Measurements from ENCODE around the gene NDUFAF2.

NDUFAF2 gene

GRCh38 chr5:60929024-60929423 lies 16.0 kb upstream of the NDUFAF2 start:
- H4K20me1 ChIP-seq (ENCODE audit: low read depth, low read length): no peaks in the 10 kb centered on the region
- H3K9ac ChIP-seq (ENCODE audit: low read length): no peak overlapping the region
- no peak overlapping the region for H3K27ac ChIP-seq (ENCODE audit: low read depth, low read length)
- H3K9me3 ChIP-seq (ENCODE audit: insufficient read depth, low read length): no peaks in the 10 kb centered on the region
- no peak overlapping the region for H3K4me2 ChIP-seq (ENCODE audit: low read depth, low read length, poor library complexity, severe bottlenecking)
- TF ChIP-seq CTCF (IDR thresholded peaks at IDR 0.05; ENCODE audit: insufficient read depth, low read length, poor library complexity, severe bottlenecking) (peak; percentile 17), EZH2phosphoT487 (conservative IDR thresholded peaks at IDR 0.05; ENCODE audit: low read length) (no peak)
- H3K9me2 ChIP-seq (replicated peaks; ENCODE audit: insufficient read depth, low read length): no peaks in the 10 kb centered on the region
- no peak overlapping the region for H3K4me3 ChIP-seq (ENCODE audit: insufficient read depth, low read length, poor library complexity, severe bottlenecking)
- peaks cover 21% of the 10 kb centered on the region; the same call in 1 of the 2 replicates for H3K36me3 ChIP-seq (ENCODE audit: low read length)
- H2AFZ ChIP-seq (ENCODE audit: low read depth, low read length, severe bottlenecking): no peak overlapping the region
- no peaks in the 10 kb centered on the region for H3K79me2 ChIP-seq (ENCODE audit: insufficient read depth, low read length)
- H3K27me3 ChIP-seq (ENCODE audit: low read length): no peaks in the 10 kb centered on the region
- no peaks in the 10 kb centered on the region for H3F3A ChIP-seq (ENCODE audit: insufficient read depth)

GRCh38 chr5:60943624-60944023 lies 1.4 kb upstream of the NDUFAF2 start:
- Histone ChIP-seq H3K27me3 (ENCODE audit: low read length) (no peaks in the 10 kb centered on the region), H3K4me3 (ENCODE audit: insufficient read depth, low read length, poor library complexity, severe bottlenecking) (peak overlapping the region; percentile 74), H4K20me1 (ENCODE audit: low read depth, low read length) (no peaks in the 10 kb centered on the region), H3K4me2 (ENCODE audit: low read depth, low read length, poor library complexity, severe bottlenecking) (peak overlapping the region; percentile 91), H3K9ac (ENCODE audit: low read length) (no peak overlapping the region; the same call in 1 of the 2 replicates), H2AFZ (ENCODE audit: low read depth, low read length, severe bottlenecking) (no peak overlapping the region), H3F3A (ENCODE audit: insufficient read depth) (no peaks in the 10 kb centered on the region), H3K27ac (ENCODE audit: low read depth, low read length) (no peak overlapping the region), H3K36me3 (ENCODE audit: low read length) (no peaks in the 10 kb centered on the region), H3K79me2 (ENCODE audit: insufficient read depth, low read length) (peaks cover 72% of the 10 kb centered on the region), H3K9me3 (ENCODE audit: insufficient read depth, low read length) (no peaks in the 10 kb centered on the region), H3K9me2 (replicated peaks; ENCODE audit: insufficient read depth, low read length) (no peaks in the 10 kb centered on the region)
- TF ChIP-seq CTCF (IDR thresholded peaks at IDR 0.05; ENCODE audit: insufficient read depth, low read length, poor library complexity, severe bottlenecking): no peak
- no peak for TF ChIP-seq EZH2phosphoT487 (conservative IDR thresholded peaks at IDR 0.05; ENCODE audit: low read length)

- TF ChIP-seq CTCF (IDR thresholded peaks at IDR 0.05; ENCODE audit: insufficient read depth, low read length, poor library complexity, severe bottlenecking) (no peak), EZH2phosphoT487 (conservative IDR thresholded peaks at IDR 0.05; ENCODE audit: low read length) (no peak)
- Histone ChIP-seq H3K27ac (ENCODE audit: low read depth, low read length) (peak overlapping the region; percentile 27), H3K27me3 (ENCODE audit: low read length) (no peaks in the 10 kb centered on the region)
These were observed 795 bp downstream of the NDUFAF2 start for GRCh38 chr5:60945813-60946187.

More at GRCh38 chr5:60945813-60946187, 795 bp downstream of the NDUFAF2 start:
- Histone ChIP-seq H3K9me2 (replicated peaks; ENCODE audit: insufficient read depth, low read length) (no peaks in the 10 kb centered on the region), H3K79me2 (ENCODE audit: insufficient read depth, low read length) (peaks cover 72% of the 10 kb centered on the region), H3K4me3 (ENCODE audit: insufficient read depth, low read length, poor library complexity, severe bottlenecking) (peak overlapping the region; percentile 89), H2AFZ (ENCODE audit: low read depth, low read length, severe bottlenecking) (peak overlapping the region; percentile 46), H3K9me3 (ENCODE audit: insufficient read depth, low read length) (no peaks in the 10 kb centered on the region), H3F3A (ENCODE audit: insufficient read depth) (no peaks in the 10 kb centered on the region; the same call in 1 of the 2 replicates), H3K36me3 (ENCODE audit: low read length) (no peaks in the 10 kb centered on the region), H3K4me2 (ENCODE audit: low read depth, low read length, poor library complexity, severe bottlenecking) (peak overlapping the region; percentile 74), H3K9ac (ENCODE audit: low read length) (peak overlapping the region; percentile 63), H4K20me1 (ENCODE audit: low read depth, low read length) (no peaks in the 10 kb centered on the region)

Measured in SU-DHL-6 (cell line).